ENCODE data around the gene XYLT1. TPM values are rescaled to one million over a fixed set of nuclear protein-coding genes. Genes with fewer than 3 reads are reported as not detected.

XYLT1 gene
- total RNA-seq, 2 experiments from 2014 or later, result 7.3 to 8.9 TPM

DNA sequence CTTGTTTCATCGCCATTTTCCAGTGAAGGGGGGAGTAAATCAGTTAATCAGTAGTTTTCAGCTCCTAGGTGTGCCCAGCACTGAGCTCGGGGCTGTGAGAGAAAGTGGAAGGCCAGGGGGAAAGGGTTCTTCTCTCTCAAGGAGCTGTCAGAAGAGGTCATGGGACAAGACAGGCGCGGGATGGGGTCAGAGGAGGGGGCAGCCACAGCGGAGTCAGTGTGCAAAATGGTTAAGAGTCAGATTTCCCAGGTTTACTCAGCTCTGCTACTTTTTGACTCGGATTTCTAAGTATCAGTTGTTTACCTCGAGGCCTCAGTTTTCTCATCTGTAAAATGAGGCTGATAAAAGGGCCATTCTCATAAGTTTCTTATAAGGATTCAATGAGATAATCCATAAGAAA is 4.3 kb upstream of the XYLT1 start:
- ChIA-PET CTCF (interaction anchor here (0.7 to 4.2 kb wide), 3 partner anchors 104 to 398 kb away, joined by 3 to 21 read pairs (median 4); no protein-coding TSS in a partner anchor), POLR2A (no interaction called here)
- Mint-ChIP-seq H3K36me3 (ENCODE audit: low read depth) (no peaks in the 10 kb centered on the region), H3K27ac (no peak overlapping the region), H3K27me3 (no peaks in the 10 kb centered on the region), H3K4me1 (ENCODE audit: low read depth) (peaks cover 27% of the 10 kb centered on the region), H3K4me3 (no peak overlapping the region), H3K9me3 (no peaks in the 10 kb centered on the region)
- TF ChIP-seq, protein P1, sequence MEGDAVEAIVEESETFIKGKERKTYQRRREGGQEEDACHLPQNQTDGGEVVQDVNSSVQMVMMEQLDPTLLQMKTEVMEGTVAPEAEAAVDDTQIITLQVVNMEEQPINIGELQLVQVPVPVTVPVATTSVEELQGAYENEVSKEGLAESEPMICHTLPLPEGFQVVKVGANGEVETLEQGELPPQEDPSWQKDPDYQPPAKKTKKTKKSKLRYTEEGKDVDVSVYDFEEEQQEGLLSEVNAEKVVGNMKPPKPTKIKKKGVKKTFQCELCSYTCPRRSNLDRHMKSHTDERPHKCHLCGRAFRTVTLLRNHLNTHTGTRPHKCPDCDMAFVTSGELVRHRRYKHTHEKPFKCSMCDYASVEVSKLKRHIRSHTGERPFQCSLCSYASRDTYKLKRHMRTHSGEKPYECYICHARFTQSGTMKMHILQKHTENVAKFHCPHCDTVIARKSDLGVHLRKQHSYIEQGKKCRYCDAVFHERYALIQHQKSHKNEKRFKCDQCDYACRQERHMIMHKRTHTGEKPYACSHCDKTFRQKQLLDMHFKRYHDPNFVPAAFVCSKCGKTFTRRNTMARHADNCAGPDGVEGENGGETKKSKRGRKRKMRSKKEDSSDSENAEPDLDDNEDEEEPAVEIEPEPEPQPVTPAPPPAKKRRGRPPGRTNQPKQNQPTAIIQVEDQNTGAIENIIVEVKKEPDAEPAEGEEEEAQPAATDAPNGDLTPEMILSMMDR (IDR thresholded peaks at IDR 0.05), result no peak
- intact Hi-C loops (cut with micrococcal nuclease), result no loop called here
- DNase-seq (peak; percentile 38), ATAC-seq (no peak)

DNA sequence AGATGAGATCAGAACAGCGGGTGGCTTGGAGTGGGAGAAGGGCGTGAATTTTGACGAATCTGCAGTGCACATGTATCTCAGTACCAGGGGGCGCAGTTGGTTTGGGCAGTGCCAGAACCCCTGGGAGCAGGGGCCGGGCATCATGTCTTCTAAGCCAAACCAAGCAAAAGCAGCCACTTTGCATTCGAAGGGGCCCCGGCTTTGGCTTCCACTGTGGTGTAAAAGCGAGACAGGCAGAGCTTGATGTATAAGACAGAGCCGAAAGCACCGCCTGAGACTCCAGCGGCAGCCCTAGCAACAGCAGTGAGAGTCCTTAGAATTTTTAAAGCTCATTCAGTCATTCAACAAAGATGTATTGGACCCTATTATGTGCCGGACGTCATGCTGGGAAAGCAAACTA is 3.8 kb upstream of the XYLT1 start:
- intact Hi-C loops (cut with micrococcal nuclease), result no loop called here
- ATAC-seq (no peak), DNase-seq (peak; percentile 25)
- POLR2A ChIA-PET, result no interaction called here
- Mint-ChIP-seq H3K27ac (peak overlapping the region; percentile 16), H3K4me1 (ENCODE audit: low read depth) (peaks cover 30% of the 10 kb centered on the region), H3K27me3 (no peaks in the 10 kb centered on the region), H3K36me3 (ENCODE audit: low read depth) (no peaks in the 10 kb centered on the region), H3K4me3 (peak overlapping the region; percentile 16), H3K9me3 (no peaks in the 10 kb centered on the region)
- CTCF ChIA-PET, result interaction anchor here (0.6 to 4.2 kb wide), 5 partner anchors 8 to 397 kb away, joined by 3 to 21 read pairs (median 4); no protein-coding TSS in a partner anchor
- TF ChIP-seq, protein P1 (IDR thresholded peaks at IDR 0.05), result no peak

DNA sequence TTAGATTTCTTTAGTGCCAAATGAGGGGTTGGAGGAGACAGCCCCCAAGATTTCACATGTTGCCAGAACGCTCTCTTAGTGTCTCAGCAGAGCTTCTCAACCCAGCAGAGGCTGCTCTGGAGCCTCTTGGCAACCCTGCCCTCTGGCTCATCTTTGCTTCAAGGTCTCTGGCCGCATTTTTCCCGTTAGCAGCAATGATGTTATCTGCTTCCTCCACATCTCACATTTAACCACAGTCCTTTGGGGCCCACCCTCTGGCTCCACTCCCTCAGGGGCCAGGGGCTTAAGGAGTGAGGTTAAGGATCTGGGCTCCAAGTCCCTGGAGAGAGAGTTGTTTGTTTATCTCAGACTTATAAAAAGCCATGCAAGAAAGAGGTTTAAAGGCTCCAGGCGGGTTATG is 3.3 kb upstream of the XYLT1 start:
- ChIA-PET CTCF (interaction anchor here (0.6 to 4.2 kb wide), 4 partner anchors 9 to 128 kb away, joined by 3 to 21 read pairs (median 4); no protein-coding TSS in a partner anchor), POLR2A (no interaction called here)
- DNase-seq (peak; percentile 11), ATAC-seq (no peak)
- Mint-ChIP-seq H3K4me1 (ENCODE audit: low read depth) (peaks cover 35% of the 10 kb centered on the region), H3K9me3 (no peaks in the 10 kb centered on the region), H3K27me3 (no peaks in the 10 kb centered on the region), H3K36me3 (ENCODE audit: low read depth) (no peaks in the 10 kb centered on the region), H3K4me3 (no peak overlapping the region), H3K27ac (peak overlapping the region; percentile 16)
- intact Hi-C loops (cut with micrococcal nuclease), result no loop called here
- TF ChIP-seq, protein P1 (IDR thresholded peaks at IDR 0.05), result no peak

DNA sequence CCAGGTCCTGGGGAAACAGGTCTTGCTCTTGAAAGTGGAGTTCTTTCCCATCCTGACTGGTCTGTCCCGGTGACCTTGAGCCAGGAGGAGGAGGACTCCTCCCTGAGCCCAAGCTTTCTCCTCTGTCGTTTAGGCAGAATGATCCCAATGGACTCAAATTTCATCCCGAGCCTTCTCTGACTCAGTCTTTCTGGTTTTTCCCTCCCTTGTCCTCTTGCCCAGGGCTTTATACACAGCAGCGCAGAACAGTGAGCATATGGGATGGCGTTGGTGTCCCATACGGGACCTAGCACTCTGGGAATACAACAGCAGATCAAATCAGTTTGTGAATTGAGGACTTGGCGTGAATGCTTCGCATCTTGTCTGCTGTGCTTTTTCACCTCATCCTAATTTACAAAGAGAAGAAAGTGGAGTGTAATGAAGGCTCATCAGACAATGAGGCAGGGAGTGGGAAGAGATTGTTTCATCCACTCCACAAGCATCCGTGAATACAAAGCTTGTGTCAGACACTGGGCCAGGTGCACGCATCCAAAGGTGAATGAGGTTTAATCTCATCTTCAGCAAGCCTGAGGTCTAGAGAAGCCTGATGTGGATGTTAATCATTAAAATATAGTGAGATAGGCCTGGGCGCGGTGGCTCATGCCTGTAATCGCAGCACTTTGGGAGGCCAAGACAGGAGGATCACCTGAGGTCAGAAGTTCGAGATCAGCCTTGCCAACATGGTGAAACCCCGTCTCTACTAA is 1.1 kb upstream of the XYLT1 start:
- Mint-ChIP-seq H3K36me3 (ENCODE audit: low read depth) (no peaks in the 10 kb centered on the region), H3K27me3 (peaks cover 2% of the 10 kb centered on the region), H3K4me3 (peak overlapping the region; percentile 66), H3K9me3 (no peaks in the 10 kb centered on the region), H3K27ac (no peak overlapping the region), H3K4me1 (ENCODE audit: low read depth) (peaks cover 57% of the 10 kb centered on the region)
- TF ChIP-seq, protein P1 (IDR thresholded peaks at IDR 0.05), result no peak
- no peak for DNase-seq
- ChIA-PET CTCF (no interaction called here), POLR2A (no interaction called here)
- intact Hi-C loops (cut with micrococcal nuclease), result no loop called here
- ATAC-seq, result no peak

DNA sequence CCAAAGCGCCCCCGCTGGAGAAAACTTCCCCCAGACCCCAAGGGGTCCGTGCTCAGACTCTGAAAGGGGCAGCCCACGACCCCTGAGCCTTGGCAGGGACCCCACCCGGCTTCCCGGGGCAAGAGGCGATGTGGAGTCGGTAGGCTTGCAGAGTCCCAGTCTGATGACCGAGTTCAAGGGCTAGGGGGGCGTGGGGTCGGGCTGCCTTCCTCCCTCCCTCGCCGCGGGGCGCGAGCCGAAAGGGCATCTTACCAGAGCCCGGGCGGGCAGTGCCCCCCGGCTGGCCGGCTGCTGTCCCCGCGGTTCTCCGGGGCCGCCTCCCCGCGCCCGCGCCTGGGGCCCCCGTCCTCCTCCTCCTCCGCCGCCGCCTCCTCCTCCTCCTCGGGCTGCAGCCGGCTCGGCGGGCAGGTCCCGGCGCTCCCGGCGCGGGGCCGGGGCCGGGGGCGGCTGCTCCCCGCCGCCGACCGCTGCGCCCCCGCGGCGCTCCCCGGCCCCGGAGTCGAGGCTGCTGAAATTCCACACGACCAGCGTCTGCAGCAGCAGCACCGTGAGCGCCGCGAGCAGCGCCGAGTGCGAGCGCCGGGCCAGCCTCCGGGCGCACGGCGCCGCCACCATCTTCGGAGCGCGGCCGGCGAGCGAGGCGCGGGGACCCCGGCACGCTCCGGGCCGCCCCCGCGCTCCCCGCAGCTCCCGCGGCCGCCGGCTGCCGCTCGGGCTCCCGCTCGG is 415 bp downstream of the XYLT1 start:
- TF ChIP-seq, protein P1 (IDR thresholded peaks at IDR 0.05), result no peak
- ATAC-seq (peak; percentile 26), DNase-seq (peak; percentile 33)
- Mint-ChIP-seq H3K27ac (peak overlapping the region; percentile 61), H3K27me3 (peaks cover 2% of the 10 kb centered on the region), H3K9me3 (no peaks in the 10 kb centered on the region), H3K36me3 (ENCODE audit: low read depth) (peaks cover 2% of the 10 kb centered on the region), H3K4me1 (ENCODE audit: low read depth) (peaks cover 51% of the 10 kb centered on the region), H3K4me3 (peak overlapping the region; percentile 90)
- POLR2A ChIA-PET, result no interaction called here
- CTCF ChIA-PET, result interaction anchor here (1.2 kb wide), 1 partner anchor 30 kb away, joined by 3 read pairs; no protein-coding TSS in a partner anchor
- intact Hi-C loops (cut with micrococcal nuclease), result no loop called here

Data from activated CD8-positive, alpha-beta T cell treated with anti-CD3 and anti-CD28 coated beads for 36 hours (primary cell).